K562 (cell line): ENCODE measurements around the gene PLXDC1. TPM values are rescaled to one million over a fixed set of nuclear protein-coding genes. Genes with fewer than 3 reads are reported as not detected.

Source experiments
- BACH1 ChIP-seq: fragments of 200-800 bp; sonication (Bioruptor generic); IDR thresholded peaks from 2 replicates; pipeline ENCODE4 v1.6.1; 2016; ENCODE audit warnings: missing genetic modification characterization, missing compliant biosample characterization
- MED1 ChIP-seq: sonication (generic); formaldehyde crosslinking; IDR thresholded peaks from 2 replicates; pipeline ENCODE4 v1.8.1; 2023; ENCODE audit warnings: missing genetic modification reagents, borderline replicate concordance
- POLR2A ChIP-seq: fragments of 450-650 bp; conservative IDR thresholded peaks from 2 replicates; pipeline ENCODE4 v1.6.1; 2016
- REST ChIP-seq, 2 experiments: fragments of 450-650 bp; formaldehyde crosslinking in 1 of 2; IDR thresholded peaks; 2 replicates each; pipeline versions ENCODE4 v1.4.0 to v1.6.1; 2014 to 2020; ENCODE audit warnings: mild to moderate bottlenecking in 2 of 2, borderline replicate concordance in 1 of 2, low read depth in 1 of 2
- ZBTB11 ChIP-seq, 3 experiments: fragments of 200-800 bp in 1 of 3; fragments of 250-450 bp in 1 of 3; fragments of 450-650 bp in 1 of 3; sonication (Bioruptor Pico) in 1 of 3; sonication (Bioruptor generic) in 1 of 3; formaldehyde crosslinking in 1 of 3; IDR thresholded peaks; 2 replicates each; pipeline versions ENCODE4 v1.6.1 to v1.8.0; 2016 to 2022; ENCODE audit warnings: mild to moderate bottlenecking in 2 of 3, missing genetic modification characterization in 2 of 3, missing compliant biosample characterization in 1 of 3, moderate library complexity in 1 of 3
- ZBTB49 ChIP-seq: sonication (generic); formaldehyde crosslinking; IDR thresholded peaks from 2 replicates; pipeline ENCODE4 v1.8.0; 2022; ENCODE audit warnings: missing genetic modification reagents, mild to moderate bottlenecking, borderline replicate concordance
- ZNF561 ChIP-seq: fragments of 450-650 bp; formaldehyde crosslinking; conservative IDR thresholded peaks from 2 replicates; pipeline ENCODE4 v1.4.0; 2020; ENCODE audit warnings: mild to moderate bottlenecking, moderate library complexity
- polyA plus RNA-seq, 8 experiments: library from polyadenylated mRNA; depleted of rRNA in 4 of 8; stranded (reverse) in 5 of 8; unstranded in 3 of 8; fragments of >200 nt; fragmentation: Nextera tagmentation in 2 of 8; fragmentation: Illumina TruSeq in 1 of 8; extraction: Ambion mirVana in 2 of 8; extraction: Trizol in 1 of 8; gene quantifications; 2 replicates each; pipeline versions ENCODE4 v1.2.1 to v1.2.3, GENCODE V29; 2011 to 2014; ENCODE audit warnings: inconsistent platforms in 1 of 8, missing spikeins in 1 of 8
- total RNA-seq, 7 experiments: library from RNA; depleted of rRNA in 6 of 7; stranded (reverse); fragments of >200 nt in 6 of 7; fragmentation: Illumina TruSeq in 2 of 7; extraction: Trizol in 2 of 7; gene quantifications; 2 replicates each; pipeline versions ENCODE4 v1.2.1 to v1.2.3, GENCODE V29; 2011 to 2021; ENCODE audit warnings: low replicate concordance in 1 of 7

PLXDC1 gene
- total and polyA plus RNA-seq, 9 of the 15 experiments (the other 6 are each of a cell fraction or from before 2014, with no cell fraction given) = not detected

DNA sequence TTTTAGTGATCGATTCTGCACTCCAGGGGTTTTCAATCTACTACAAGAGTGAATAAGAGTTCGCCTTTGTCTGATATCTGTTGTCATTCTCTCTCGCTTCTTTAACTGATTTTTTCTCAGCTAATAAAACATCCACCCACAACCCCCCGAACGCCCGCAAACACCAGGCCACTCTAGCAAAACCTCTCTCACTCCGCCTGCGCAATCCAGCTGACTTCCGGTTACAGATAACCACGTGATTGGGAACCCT is 48.3 kb upstream of the PLXDC1 start (continued):
- 0 out of 6 replicates have a peak, but pooled peaks of 1 of the 3 experiments have one; percentile 6 for TF ChIP-seq ZBTB11 (CRISPR knock-in tag; IDR thresholded peaks at IDR 0.05)
- peak; percentile 77; the same call in 1 of the 2 replicates for TF ChIP-seq POLR2A
- peak; percentile 81 for TF ChIP-seq REST (IDR thresholded peaks at IDR 0.05; ENCODE audit: borderline replicate concordance)
- TF ChIP-seq REST (CRISPR knock-in tag; IDR thresholded peaks at IDR 0.05; ENCODE audit: low read depth) = no peak
- no peak for TF ChIP-seq BACH1 (tag)
- no peak for TF ChIP-seq ZNF561 (CRISPR knock-in tag)
- no peak for TF ChIP-seq MED1 (CRISPR knock-in tag)
- TF ChIP-seq ZBTB49 (CRISPR knock-in tag) = no peak
